ENCODE results near the gene LRCH4. TPM values are rescaled to one million over a fixed set of nuclear protein-coding genes. Genes with fewer than 3 reads are reported as not detected.
"Not testable (repeated sequence)": the region's sequence is repeated elsewhere in the genome, so short reads cannot be mapped to it uniquely, and the experiment has no call there.

Gene LRCH4
- total RNA-seq, 1 donor = 153 TPM

DNA sequence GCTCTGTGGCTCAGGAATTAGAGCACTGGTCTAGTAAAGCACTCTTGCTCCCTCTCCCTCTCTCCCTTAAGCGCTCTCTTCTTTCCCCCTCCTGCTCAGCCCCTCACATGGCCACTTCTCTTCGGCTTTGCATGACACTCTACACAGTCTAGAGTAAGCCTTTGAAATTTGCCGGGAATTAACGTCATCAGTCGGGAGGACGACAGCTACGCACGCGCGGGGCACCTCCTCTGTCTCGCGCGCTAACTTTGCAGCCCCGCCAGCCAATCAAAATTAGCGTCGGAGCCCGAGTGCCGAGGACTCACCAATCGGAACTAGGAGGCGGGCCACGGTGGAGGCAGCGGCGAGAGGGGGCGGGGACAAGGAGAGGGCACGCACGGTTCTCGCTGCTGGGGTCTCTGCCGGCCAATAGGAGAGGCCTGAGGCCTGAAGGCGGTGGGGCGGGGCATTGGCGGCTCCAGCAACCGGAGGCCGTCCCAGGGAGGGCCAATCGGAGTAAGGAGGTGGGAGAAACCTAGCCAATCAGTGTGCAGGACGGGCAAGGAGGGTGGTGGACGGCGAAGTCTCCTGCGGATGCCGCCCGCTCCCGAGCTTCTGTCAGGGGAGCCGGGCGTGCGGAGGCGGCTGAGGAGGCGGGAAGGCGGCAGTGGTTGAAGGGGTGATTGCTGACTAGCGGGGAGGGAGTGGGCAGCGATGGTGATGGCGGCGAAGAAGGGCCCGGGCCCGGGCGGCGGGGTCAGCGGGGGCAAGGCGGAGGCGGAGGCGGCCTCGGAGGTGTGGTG lies 47.1 kb downstream of the LRCH4 start, which contains the start of gene AGFG2:
TSS of gene AGFG2 (plus strand) at position 550 of the 782 bp plus-strand sequence. CDS start at position 694, 144 bp downstream.
- no peaks in the 10 kb centered on the region for H3K27me3 ChIP-seq (ENCODE audit: insufficient read depth, low read length)
- H3K4me3 ChIP-seq (ENCODE audit: low read length) = peak within 1 kb of the TSS; percentile 57
- H3K9me3 ChIP-seq (ENCODE audit: low read depth, low read length) = no peaks in the 10 kb centered on the region
- peaks cover 27% of the 10 kb centered on the region for H3K4me1 ChIP-seq (ENCODE audit: insufficient read depth, low read length)

DNA sequence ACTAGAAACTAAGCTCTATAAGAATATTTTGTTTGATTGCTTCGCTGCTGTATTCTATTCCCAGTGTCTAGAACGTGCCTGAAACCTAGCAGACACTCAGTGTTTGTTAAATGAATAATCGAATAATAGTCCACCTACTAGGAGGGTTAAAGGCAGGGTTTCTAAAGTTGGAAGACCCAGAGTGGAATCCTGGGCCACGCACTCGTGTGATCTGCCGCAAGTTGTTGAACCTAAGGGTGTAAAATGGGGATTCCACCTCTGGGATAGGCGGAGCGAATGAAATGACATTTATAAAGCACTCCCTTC lies 47.6 kb downstream of the LRCH4 start:
- Histone ChIP-seq H3K27me3 (ENCODE audit: insufficient read depth, low read length) (no peaks in the 10 kb centered on the region), H3K9me3 (ENCODE audit: low read depth, low read length) (no peaks in the 10 kb centered on the region), H3K4me1 (ENCODE audit: insufficient read depth, low read length) (peaks cover 23% of the 10 kb centered on the region), H3K4me3 (ENCODE audit: low read length) (peak overlapping the region; percentile 5)

DNA sequence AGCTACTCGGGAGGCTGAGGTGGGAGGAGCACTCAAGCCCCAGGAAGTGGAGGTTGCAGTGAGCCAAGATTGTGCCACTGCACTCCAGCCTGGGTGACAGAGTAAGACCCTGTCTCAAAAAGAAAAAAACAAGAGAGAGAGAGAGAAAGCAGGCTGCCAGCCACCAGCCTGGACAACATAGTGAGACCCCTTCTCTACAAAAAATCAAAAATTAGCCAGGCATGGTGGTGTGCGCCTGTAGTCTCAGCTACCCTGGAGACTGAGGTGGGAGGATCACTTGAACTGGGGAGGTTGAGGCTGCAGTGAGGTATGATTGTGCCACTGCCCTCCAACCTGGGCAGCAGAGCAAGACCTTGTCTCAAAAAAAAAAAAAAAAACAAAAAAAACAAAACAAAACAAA lies 49.2 kb downstream of the LRCH4 start:
- H3K9me3 ChIP-seq (ENCODE audit: low read depth, low read length); H3K4me3 ChIP-seq (ENCODE audit: low read length); H3K27me3 ChIP-seq (ENCODE audit: insufficient read depth, low read length): not testable (repeated sequence)
- H3K4me1 ChIP-seq (ENCODE audit: insufficient read depth, low read length) = peaks cover 17% of the 10 kb centered on the region

DNA sequence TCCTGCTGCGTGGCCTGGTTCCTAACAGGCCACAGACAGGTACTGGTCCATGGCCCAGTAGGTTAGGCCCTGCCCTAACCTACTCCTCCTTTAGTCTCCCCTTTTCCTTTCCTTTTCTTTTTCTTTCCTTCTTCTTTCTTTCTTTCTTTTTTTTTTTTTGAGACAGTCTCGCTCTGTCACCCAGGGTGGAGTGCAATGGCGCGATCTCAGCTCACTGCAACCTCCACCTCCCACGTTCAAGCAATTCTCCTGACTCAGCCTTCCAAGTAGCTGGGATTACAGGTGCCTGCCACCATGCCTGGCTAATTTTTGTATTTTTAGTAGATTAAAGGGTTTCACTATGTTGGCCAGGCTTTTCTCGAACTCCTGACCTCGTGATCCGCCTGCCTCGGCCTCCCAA lies 49.9 kb downstream of the LRCH4 start:
- H3K27me3 ChIP-seq (ENCODE audit: insufficient read depth, low read length); H3K4me3 ChIP-seq (ENCODE audit: low read length); H3K9me3 ChIP-seq (ENCODE audit: low read depth, low read length): not testable (repeated sequence)
- peaks cover 17% of the 10 kb centered on the region for H3K4me1 ChIP-seq (ENCODE audit: insufficient read depth, low read length)

DNA sequence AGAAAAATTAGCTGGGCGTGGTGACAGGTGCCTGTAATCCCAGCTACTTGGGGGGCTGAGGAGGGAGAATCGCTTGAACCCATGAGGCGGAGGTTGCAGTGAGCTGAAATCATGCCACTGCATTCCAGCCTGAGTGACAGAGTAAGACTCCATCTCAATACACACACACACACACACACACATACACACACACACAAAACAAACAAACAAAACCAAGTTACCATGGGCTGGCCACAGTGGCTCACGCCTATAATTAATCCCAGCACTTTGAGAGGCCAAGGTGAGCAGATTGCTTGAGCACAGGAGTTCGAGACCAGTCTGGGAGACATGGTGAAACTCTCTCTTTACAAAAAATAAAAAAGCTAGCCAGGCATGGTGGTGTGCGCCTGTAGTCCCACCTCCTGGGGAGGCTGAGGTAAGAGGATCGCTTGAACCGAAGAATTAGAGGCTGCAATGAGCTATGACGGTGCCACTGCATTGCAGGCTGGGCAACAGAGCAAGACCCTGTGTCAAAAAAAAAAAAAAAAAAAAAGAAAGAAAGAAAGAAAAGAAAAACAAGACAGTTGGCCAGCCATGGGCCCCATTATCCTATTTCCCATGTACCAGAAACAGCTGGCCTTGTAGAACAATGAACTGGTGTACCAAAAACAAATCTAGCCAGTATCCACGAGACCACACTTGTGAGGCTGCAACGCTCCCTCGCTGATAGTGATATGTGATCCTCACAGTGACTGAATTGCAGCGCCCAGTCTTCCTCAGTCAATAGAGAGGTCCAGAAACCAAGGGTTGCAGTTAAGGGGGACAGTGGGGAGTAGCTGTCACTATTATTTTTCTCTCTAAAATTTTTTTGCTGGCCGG lies 53.5 kb downstream of the LRCH4 start:
- no peaks in the 10 kb centered on the region for H3K27me3 ChIP-seq (ENCODE audit: insufficient read depth, low read length)
- no peaks in the 10 kb centered on the region for H3K4me1 ChIP-seq (ENCODE audit: insufficient read depth, low read length)
- H3K4me3 ChIP-seq (ENCODE audit: low read length) = no peak overlapping the region
- H3K9me3 ChIP-seq (ENCODE audit: low read depth, low read length) = no peaks in the 10 kb centered on the region

GRCh38 chr7:100528108-100528866 lies 57.6 kb downstream of the LRCH4 start:
- not testable (repeated sequence) for H3K9me3 ChIP-seq (ENCODE audit: low read depth, low read length); H3K4me3 ChIP-seq (ENCODE audit: low read length); H3K27me3 ChIP-seq (ENCODE audit: insufficient read depth, low read length); H3K4me1 ChIP-seq (ENCODE audit: insufficient read depth, low read length)

Other genes starting within 250 kb of the LRCH4 start
- 26.6 TPM for gene PILRB, start 228.0 kb downstream of the LRCH4 start, total RNA-seq
- 56.7 TPM for gene PILRA, start 212.6 kb downstream of the LRCH4 start, total RNA-seq
- gene ZCWPW1, start 157.4 kb downstream of the LRCH4 start, total RNA-seq = 3.3 TPM
- 36.7 TPM for gene MEPCE, start 156.3 kb downstream of the LRCH4 start, total RNA-seq
- gene PPP1R35, start 149.6 kb downstream of the LRCH4 start, total RNA-seq = 12.6 TPM
- gene SPACDR, start 121.9 kb downstream of the LRCH4 start, total RNA-seq = 0.73 TPM
- 39.8 TPM for gene TSC22D4, start 106.9 kb downstream of the LRCH4 start, total RNA-seq
- 0.10 TPM for gene NYAP1, start 102.2 kb downstream of the LRCH4 start, total RNA-seq
- gene AGFG2, start 46.9 kb downstream of the LRCH4 start, total RNA-seq = 3.4 TPM
- gene SAP25, start 12.2 kb downstream of the LRCH4 start, total RNA-seq = 1.8 TPM
- gene FBXO24, start 199 bp upstream of the LRCH4 start, total RNA-seq = 0.21 TPM
- 0.42 TPM for gene PCOLCE, start 16.2 kb upstream of the LRCH4 start, total RNA-seq
- 6.2 TPM for gene MOSPD3, start 26.4 kb upstream of the LRCH4 start, total RNA-seq
- 0.31 TPM for gene TFR2, start 55.4 kb upstream of the LRCH4 start, total RNA-seq
- not detected for gene ACTL6B, start 70.3 kb upstream of the LRCH4 start, total RNA-seq
- 82.2 TPM for gene GNB2, start 87.6 kb upstream of the LRCH4 start, total RNA-seq
- 26.3 TPM for gene GIGYF1, start 108.1 kb upstream of the LRCH4 start, total RNA-seq
- 10.4 TPM for gene POP7, start 120.0 kb upstream of the LRCH4 start, total RNA-seq
- gene EPO, start 134.3 kb upstream of the LRCH4 start, total RNA-seq = not detected
- not detected for gene ZAN, start 147.5 kb upstream of the LRCH4 start, total RNA-seq
- 4.1 TPM for gene EPHB4, start 241.4 kb upstream of the LRCH4 start, total RNA-seq